Middle frontal gyrus (tissue), 1 donor: ENCODE data around the gene KCNN3.

ENCODE experiments used
- DNase-seq: peaks from one replicate; pipeline ENCODE4 v3.0.0-alpha.2; 2015; ENCODE audit warnings: low spot score; ENCODE audit errors: extremely low spot score

Gene KCNN3

DNA sequence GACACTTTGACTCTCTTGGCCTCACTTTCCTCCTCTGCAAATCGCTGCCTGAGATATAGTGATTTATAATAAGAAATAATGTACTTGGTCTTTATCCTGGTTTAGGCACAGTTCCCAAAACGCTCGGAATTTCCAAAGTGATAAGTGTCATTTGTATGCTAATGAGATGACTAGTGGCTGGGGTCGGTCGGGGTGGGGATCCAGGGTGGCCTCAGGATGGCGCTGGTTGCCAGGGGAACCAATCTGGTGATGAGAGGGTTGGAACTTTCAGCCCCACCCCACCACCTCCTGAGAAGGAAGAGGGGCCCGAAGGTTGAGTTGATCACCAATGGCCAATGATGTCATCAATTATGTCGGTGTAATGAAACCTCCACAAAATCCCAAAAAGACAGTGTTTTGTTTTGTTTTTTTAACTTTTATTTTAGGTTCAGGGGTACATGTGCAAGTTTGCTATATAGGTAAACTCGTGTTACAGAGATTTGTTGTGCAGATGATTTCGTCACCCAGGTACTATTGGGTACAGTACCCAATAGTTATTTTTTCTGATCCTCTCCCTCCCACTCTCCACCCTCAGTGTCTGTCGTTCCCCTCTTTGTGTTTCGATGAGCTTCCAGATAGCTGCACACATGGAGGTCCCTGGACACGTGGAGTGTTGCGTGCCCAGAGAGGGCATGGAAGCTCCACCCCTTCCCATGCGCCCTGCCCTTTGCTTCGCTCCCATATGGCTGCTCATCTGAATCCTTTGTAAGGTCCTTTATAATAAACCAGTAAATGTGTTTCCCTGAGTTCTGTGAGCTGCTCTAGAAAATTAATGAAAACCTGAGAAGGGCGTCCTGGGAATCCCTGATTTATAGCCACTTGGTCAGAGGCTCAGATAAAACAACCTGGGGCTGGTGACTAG, 97.2 kb downstream of the KCNN3 start:
- no peak for DNase-seq

GRCh38 chr1:154772056-154772455, 98.0 kb downstream of the KCNN3 start:
- DNase-seq, result no peak

DNA sequence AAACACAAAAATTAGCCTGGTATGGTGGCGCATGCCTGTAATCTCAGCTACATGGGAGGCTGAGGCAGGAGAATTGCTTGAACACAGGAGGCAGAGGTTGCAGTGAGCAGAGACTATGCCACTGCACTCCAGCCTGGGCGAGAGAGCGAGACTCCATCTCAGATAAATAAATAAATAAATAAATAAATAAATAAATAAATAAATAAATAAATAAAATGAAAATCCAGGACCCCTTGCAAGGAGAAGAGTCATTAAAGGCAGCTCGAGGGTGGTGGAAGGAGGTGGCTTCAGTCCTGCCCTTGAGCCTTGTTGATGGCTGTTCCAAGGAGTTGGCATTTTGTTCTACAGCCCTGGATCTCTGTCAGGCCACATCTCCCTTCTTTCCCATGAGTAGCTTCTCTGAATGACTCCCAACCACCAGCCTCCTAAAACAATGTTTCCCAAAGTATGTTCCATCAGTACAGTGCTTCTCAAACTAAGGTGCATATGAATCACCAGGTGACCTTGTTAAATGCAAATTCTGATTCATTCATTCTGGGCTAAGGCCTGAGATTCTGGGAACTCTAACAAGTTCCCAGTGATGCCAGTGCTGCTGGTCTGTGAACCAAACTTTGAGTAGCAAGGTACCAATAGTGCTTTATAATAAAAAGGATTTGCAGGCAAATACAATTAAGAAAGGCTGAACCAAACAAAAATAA, 99.0 kb downstream of the KCNN3 start:
- DNase-seq, result no peak

GRCh38 chr1:154769193-154769895, 100.7 kb downstream of the KCNN3 start:
- DNase-seq, result no peak

DNA sequence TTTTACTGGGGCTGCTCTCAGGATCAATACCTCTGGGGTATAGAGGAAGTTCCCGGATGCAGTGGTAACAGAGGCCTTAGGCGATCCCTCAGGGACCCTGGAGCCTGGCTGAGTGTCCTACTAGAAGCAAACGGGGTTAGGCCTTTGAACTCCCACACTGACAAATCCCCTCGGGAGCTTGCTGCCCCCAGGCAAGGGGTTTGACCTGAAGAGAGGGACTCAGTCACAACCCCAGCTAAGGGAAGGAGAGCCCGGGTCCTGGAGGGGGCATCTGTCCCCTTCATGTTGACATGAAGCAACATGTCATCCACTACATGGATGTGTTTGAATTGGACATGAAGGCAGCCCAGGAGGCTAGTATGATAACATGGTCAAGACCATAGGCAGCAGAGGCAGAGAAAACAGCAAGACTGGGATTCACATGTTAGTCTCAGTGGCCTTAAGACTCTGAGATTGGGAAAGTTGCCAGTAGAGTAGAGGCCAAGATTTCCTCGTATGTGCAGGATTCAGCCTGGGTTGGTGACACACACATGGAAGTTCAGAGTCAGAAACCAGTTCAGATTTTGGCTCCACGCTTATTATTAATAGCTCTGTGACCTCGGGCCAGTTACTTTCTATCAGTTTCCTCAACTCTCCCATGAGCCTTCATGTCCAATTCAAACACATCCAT, 101.5 kb downstream of the KCNN3 start:
- no peak for DNase-seq

DNA sequence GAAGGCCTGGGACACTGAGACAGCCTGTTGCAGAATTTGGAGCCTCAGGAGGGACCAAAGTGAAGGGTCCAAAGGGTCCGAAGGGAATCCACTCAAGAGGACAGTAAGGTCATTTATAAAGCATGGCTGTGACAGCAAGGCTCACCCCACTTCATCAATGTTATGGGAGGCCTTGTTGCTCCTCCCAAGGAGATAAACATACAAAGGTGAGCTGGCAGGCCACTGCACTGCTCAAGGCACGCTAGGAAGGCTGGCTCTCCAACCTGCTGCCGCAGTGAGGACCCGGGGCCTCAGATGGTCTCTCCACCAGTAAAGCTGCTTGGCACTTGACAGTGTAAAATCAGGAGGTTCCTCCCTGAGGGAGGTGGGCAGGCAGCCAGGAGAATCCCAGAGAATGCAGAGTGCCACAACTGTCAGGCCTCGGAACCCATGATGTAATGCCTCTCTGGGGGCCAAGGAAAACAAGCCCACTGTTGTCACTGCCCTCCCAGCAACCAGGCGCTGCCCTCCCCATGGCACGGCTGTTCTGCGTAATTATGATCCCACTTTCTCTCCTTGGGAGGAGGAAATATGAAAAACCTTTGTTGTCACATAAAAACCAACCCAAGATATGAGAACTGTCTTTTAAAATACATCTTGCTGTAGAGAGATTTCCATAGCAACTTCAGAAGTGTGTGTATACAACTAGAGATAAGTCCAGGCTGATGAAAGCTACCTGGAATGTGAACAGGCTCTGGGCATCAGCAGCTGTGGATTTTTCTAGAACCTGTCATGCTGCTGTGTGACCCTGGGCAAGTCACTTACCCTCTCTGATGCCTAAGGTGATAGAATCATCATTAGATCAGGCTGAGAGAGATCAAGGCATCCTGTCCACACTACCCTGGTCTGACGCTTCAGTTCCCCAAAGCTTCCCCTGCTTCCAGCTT, 102.5 kb downstream of the KCNN3 start:
- DNase-seq, result no peak

DNA sequence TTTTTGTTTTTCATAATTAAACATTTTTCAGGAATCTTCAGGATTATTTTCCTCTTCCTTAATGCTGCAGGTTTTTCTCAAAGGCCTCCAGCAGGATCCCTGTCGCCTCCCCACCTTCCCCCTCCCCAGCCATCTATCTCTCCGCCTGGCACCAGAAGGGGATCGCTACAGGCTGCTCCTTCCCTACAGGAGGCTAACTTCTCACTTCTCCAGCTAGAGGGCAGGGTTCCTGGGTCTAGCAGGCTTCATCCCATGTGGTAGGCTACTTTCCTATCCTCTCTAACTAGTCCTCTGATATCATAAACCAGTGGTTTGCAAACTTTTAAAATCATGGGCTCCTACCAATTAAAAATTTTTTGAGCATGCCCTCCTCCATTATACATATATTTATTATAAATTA, 104.1 kb downstream of the KCNN3 start:
- no peak for DNase-seq

- no peak for DNase-seq
These were observed 105.3 kb downstream of the KCNN3 start for GRCh38 chr1:154764773-154765172.

DNA sequence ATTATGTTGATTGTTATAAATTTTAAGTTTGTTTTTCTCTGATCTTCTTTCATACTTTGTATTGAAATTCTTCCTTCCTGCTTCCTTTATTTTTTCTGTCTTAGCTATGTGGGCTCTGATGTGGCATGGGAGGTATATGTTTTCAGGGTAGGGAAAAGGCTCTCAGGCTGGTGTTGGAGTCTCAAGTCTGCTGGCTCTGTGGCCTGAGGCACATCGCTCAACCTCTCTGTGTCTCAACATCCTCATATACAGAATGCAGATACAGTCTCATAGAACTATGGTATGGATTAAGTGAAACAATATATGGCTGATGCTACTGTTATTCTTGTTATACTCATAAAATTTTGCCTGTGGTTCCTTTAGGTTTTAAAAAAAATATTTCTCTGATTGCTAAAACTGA, 105.9 kb downstream of the KCNN3 start:
- no peak for DNase-seq

GRCh38 chr1:154760469-154760933, 109.6 kb downstream of the KCNN3 start:
- no peak for DNase-seq

DNA sequence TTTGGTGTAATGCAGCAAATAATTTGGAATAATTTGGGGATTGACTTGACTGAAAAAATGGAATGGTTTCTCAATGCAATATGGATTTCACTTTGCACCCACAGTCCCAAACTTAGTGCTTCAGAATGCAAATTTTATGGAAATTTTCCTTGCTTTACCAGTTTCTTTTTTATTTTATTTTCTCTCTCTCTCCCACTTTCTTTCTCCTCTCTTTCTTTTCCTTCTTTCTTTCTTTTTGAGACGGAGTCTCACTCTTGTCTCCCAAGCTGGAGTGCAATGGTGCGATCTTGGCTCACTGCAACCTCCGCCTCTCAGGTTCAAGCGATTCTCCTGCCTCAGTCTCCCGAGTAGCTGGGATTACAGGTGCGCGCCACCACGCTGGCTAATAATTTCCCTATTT, 110.3 kb downstream of the KCNN3 start:
- no peak for DNase-seq

- no peak for DNase-seq
These were observed 110.9 kb downstream of the KCNN3 start for GRCh38 chr1:154759196-154759595.

DNA sequence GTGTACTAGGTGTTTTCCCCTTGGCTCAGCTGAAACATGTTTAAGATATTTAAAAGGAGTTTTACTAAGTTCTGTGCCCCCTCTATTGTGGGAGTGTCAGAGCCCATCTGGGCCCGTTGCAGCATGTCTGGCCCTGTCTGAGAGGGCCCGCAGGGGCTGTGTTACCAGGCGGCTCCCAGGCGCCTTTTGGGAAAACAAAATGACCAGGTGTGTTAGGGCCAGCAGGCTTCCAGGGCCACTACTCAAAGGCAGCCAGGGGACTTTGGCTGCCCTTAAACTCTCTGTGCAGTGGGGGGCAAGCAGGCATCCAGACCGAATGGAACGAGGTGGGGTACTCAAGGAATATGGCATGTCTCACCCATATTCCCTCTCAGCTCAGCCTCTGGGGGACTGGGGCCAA, 111.7 kb downstream of the KCNN3 start:
- no peak for DNase-seq

DNA sequence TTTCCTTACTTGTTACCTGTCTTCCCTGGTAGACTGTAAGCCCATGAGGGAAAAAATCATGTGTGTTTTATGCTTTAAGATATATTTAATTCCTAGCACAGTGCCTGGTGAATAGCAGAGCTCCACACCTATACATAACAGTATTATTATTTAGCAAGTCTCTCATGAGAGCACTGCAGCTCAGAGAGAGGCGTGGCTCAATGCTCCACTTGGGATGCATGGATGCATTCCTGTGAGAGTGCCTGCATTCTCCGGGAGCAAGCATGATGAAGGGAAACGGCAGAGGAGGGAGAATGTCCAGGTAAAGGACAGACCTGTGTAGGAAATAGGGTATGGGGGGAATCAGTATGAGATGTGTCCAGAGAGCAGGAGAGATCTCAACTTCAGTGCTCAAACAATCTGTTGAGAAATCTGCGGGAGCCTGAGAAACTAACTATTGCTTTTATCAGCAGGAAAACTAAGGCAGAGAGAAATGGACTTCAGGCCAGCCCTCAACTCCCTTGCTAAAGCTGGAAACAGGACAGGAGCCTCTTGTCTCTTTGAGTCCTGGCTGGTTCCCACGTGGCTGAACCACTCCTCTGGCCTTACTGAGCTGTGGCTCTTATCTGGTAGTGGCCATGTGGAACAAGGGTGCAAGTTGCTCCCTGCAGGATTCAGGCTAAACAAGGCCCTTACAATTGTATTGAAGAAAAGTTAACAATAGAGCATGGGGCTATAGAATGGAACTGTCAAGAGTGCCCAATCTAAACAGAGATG, 113.1 kb downstream of the KCNN3 start:
- DNase-seq, result no peak

GRCh38 chr1:154755858-154756730, 114.0 kb downstream of the KCNN3 start:
- no peak for DNase-seq

GRCh38 chr1:154753426-154753825, 116.7 kb downstream of the KCNN3 start:
- no peak for DNase-seq

GRCh38 chr1:154752273-154753030, 117.6 kb downstream of the KCNN3 start:
- no peak for DNase-seq

DNA sequence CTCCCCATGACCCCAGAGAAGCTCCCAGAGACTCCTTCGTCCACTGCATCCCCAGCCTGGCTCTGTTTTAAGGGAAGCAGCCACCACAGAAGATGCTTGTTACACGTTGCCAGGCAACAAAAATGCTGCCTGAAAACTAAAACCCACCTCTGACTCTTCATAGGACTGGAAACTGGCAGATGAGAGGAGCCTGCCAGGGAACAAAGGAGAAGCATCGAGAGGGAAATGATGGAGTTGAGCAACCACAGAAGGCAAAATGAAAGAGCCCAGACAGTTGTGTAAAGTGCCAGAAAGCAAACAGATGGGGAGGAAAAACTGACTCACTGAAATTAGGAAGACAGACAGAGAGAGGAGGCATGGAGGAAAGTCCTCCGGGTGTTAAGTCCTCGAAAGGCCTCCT, 118.4 kb downstream of the KCNN3 start:
- DNase-seq, result no peak
